IMR-90 (cell line): ENCODE measurements around the gene SEC22A. TPM values are rescaled to one million over a fixed set of nuclear protein-coding genes. Genes with fewer than 3 reads are reported as not detected.

Source experiments
- ATAC-seq: fragments of 200-7000 bp; cut with Tn5 transposase; 2 replicates; pipeline ENCODE4 v1.9.1; 2020; ENCODE audit warnings: low read depth, mild to moderate bottlenecking, moderate library complexity
- BruUV-seq: library from RNA; stranded (reverse); fragments of 400-500 nt; replicated peaks from 2 replicates; lab custom pipeline; 2021; lab: Mats Ljungman, UMichigan
- CTCF ChIA-PET: fragments of 300-600 bp; formaldehyde crosslinking; extraction: SDS; loops from one replicate; lab custom pipeline; 2021; ENCODE audit warnings: antibody characterized with exemption; lab: Yijun Ruan, JAX
- POLR2A ChIA-PET: fragments of 300-600 bp; sonication (Branson Sonifier 250); formaldehyde crosslinking; loops from one replicate; lab custom pipeline; 2022; ENCODE audit warnings: antibody characterized with exemption; ENCODE audit not compliant: unreplicated experiment; lab: Charles Lee
- DNase-seq: peaks from one replicate; pipeline ENCODE4 v3.0.0; 2013
- H2AFZ ChIP-seq: replicated peaks from 2 replicates; pipeline ENCODE3; 2013; ENCODE audit warnings: low read length, mild to moderate bottlenecking; ENCODE audit not compliant: poor library complexity
- H2AK5ac ChIP-seq: 2 replicates; pipeline ENCODE4 v1.6.1; 2013; ENCODE audit warnings: low read depth, low read length, inconsistent platforms
- H2AK9ac ChIP-seq: replicated peaks from 2 replicates; pipeline ENCODE3; 2013; ENCODE audit warnings: mild to moderate bottlenecking, low read depth, low read length, moderate library complexity; ENCODE audit not compliant: poor library complexity
- H2BK120ac ChIP-seq: 2 replicates; pipeline ENCODE4 v1.6.1; 2013; ENCODE audit warnings: low read depth, low read length, inconsistent platforms
- H2BK15ac ChIP-seq: 3 replicates; pipeline ENCODE4 v1.6.1; 2013; ENCODE audit warnings: low read depth, low read length, inconsistent platforms
- H2BK20ac ChIP-seq: 2 replicates; pipeline ENCODE4 v1.6.1; 2013; ENCODE audit warnings: low read depth, mild to moderate bottlenecking, inconsistent platforms, low read length, moderate library complexity
- H2BK5ac ChIP-seq: 2 replicates; pipeline ENCODE4 v1.6.1; 2013; ENCODE audit warnings: mild to moderate bottlenecking, low read depth, low read length, inconsistent platforms; ENCODE audit not compliant: poor library complexity, severe bottlenecking
- H3K14ac ChIP-seq: replicated peaks from 2 replicates; pipeline ENCODE4 v1.6.1; 2013; ENCODE audit warnings: low read depth, low read length, inconsistent platforms
- H3K18ac ChIP-seq: 2 replicates; pipeline ENCODE4 v1.6.1; 2013; ENCODE audit warnings: low read depth, low read length, control low read depth
- H3K23ac ChIP-seq: 2 replicates; pipeline ENCODE4 v1.6.1; 2013; ENCODE audit warnings: low read depth, low read length, inconsistent platforms
- H3K27ac ChIP-seq: 2 replicates; pipeline ENCODE4 v1.5.1; 2013; ENCODE audit warnings: mild to moderate bottlenecking, control low read depth, low read length; ENCODE audit not compliant: insufficient read depth
- H3K27me3 ChIP-seq: 2 replicates; pipeline ENCODE4 v1.6.1; 2013; ENCODE audit warnings: low read length; ENCODE audit not compliant: control insufficient read depth, insufficient read depth
- H3K36me3 ChIP-seq: 2 replicates; pipeline ENCODE4 v1.6.1; 2013; ENCODE audit warnings: low read length, mixed read lengths; ENCODE audit not compliant: control insufficient read depth, insufficient read depth
- H3K4ac ChIP-seq: 2 replicates; pipeline ENCODE4 v1.6.1; 2013; ENCODE audit warnings: low read depth, low read length, inconsistent platforms
- H3K4me1 ChIP-seq: 2 replicates; pipeline ENCODE4 v1.6.1; 2013; ENCODE audit warnings: low read length, mixed read lengths; ENCODE audit not compliant: control insufficient read depth, insufficient read depth
- H3K4me2 ChIP-seq: 2 replicates; pipeline ENCODE4 v1.6.1; 2013; ENCODE audit warnings: low read depth, mild to moderate bottlenecking, control low read depth, low read length, moderate library complexity
- H3K4me3 ChIP-seq: 2 replicates; pipeline ENCODE4 v1.5.1; 2013; ENCODE audit warnings: low read depth, mild to moderate bottlenecking, control low read depth, low read length, moderate library complexity; ENCODE audit not compliant: insufficient read depth
- H3K56ac ChIP-seq: 2 replicates; pipeline ENCODE4 v1.6.1; 2013; ENCODE audit warnings: low read length, inconsistent platforms; ENCODE audit not compliant: insufficient read depth; ENCODE audit errors: extremely low read depth
- H3K79me1 ChIP-seq, 2 experiments: 2 replicates each; pipeline ENCODE4 v1.6.1; 2013; ENCODE audit warnings: low read length in 2 of 2, inconsistent platforms in 1 of 2, low read depth in 1 of 2
- H3K9ac ChIP-seq: 2 replicates; pipeline ENCODE4 v1.6.1; 2013; ENCODE audit warnings: low read depth, low read length, control low read depth
- H3K9me1 ChIP-seq: 2 replicates; pipeline ENCODE4 v1.6.1; 2013; ENCODE audit warnings: low read length, inconsistent platforms; ENCODE audit not compliant: insufficient read depth
- H3K9me3 ChIP-seq: 2 replicates; pipeline ENCODE4 v1.6.1; 2013; ENCODE audit warnings: low read length; ENCODE audit not compliant: control insufficient read depth, insufficient read depth
- H4K20me1 ChIP-seq: 2 replicates; pipeline ENCODE4 v1.6.1; 2013; ENCODE audit warnings: low read length, inconsistent platforms; ENCODE audit not compliant: insufficient read depth
- H4K5ac ChIP-seq: 2 replicates; pipeline ENCODE4 v1.6.1; 2013; ENCODE audit warnings: mild to moderate bottlenecking, low read depth, low read length, control low read depth
- H4K8ac ChIP-seq, 2 experiments: 2 replicates each; pipeline ENCODE4 v1.6.1; 2013; ENCODE audit warnings: low read depth in 2 of 2, low read length in 2 of 2, control low read depth in 1 of 2, inconsistent platforms in 1 of 2
- H4K91ac ChIP-seq: 2 replicates; pipeline ENCODE4 v1.6.1; 2013; ENCODE audit warnings: low read depth, low read length, inconsistent platforms; ENCODE audit not compliant: insufficient read depth
- BHLHE40 ChIP-seq: fragments of 150-350 bp; IDR thresholded peaks from 2 replicates; pipeline ENCODE4 v1.6.1; 2016; ENCODE audit warnings: mild to moderate bottlenecking, low read depth, low read length
- CEBPB ChIP-seq: IDR thresholded peaks from 2 replicates; pipeline ENCODE4 v1.6.1; 2012; ENCODE audit warnings: low read depth, low read length, improper control_type of control experiment
- CHD1 ChIP-seq: IDR thresholded peaks from 2 replicates; pipeline ENCODE4 v1.6.1; 2012; ENCODE audit warnings: low read depth, low read length, improper control_type of control experiment
- FOS ChIP-seq: fragments of 150-350 bp; IDR thresholded peaks from 2 replicates; pipeline ENCODE4 v1.6.1; 2016; ENCODE audit warnings: low read depth, low read length
- MAFK ChIP-seq: IDR thresholded peaks from 2 replicates; pipeline ENCODE4 v1.6.1; 2012; ENCODE audit warnings: low read depth, low read length, improper control_type of control experiment
- MAZ ChIP-seq: IDR thresholded peaks from 2 replicates; pipeline ENCODE4 v1.6.1; 2012; ENCODE audit warnings: low read depth, mild to moderate bottlenecking, low read length, improper control_type of control experiment, moderate library complexity, borderline replicate concordance
- MXI1 ChIP-seq: IDR thresholded peaks from 2 replicates; pipeline ENCODE4 v1.6.1; 2012; ENCODE audit warnings: low read depth, mild to moderate bottlenecking, low read length, moderate library complexity, borderline replicate concordance
- NFE2L2 ChIP-seq: fragments of 150-350 bp; IDR thresholded peaks from 2 replicates; pipeline ENCODE4 v1.6.1; 2016; ENCODE audit warnings: low read depth, mild to moderate bottlenecking, low read length
- POLR2A ChIP-seq: IDR thresholded peaks from 2 replicates; pipeline ENCODE4 v1.6.1; 2012; ENCODE audit warnings: mild to moderate bottlenecking, low read depth, low read length
- RAD21 ChIP-seq: IDR thresholded peaks from 2 replicates; pipeline ENCODE4 v1.6.1; 2012; ENCODE audit warnings: low read length, improper control_type of control experiment
- RCOR1 ChIP-seq: IDR thresholded peaks from 2 replicates; pipeline ENCODE4 v1.6.1; 2012; ENCODE audit warnings: mild to moderate bottlenecking, low read length, improper control_type of control experiment; ENCODE audit not compliant: insufficient replicate concordance
- RFX5 ChIP-seq: IDR thresholded peaks from 2 replicates; pipeline ENCODE4 v1.8.0; 2012; ENCODE audit warnings: low read depth, mild to moderate bottlenecking, low read length, moderate library complexity
- SMC3 ChIP-seq: fragments of 150-350 bp; IDR thresholded peaks from 2 replicates; pipeline ENCODE4 v1.6.1; 2016; ENCODE audit warnings: low read depth, mild to moderate bottlenecking, antibody characterized with exemption, low read length, moderate library complexity
- dilution Hi-C: fragments of 300-500 bp; cut with HindIII; formaldehyde crosslinking; loops from one replicate; pipeline ENCODE4 v1.14.3; 2018; ENCODE audit warnings: low sequenced_read_pairs; ENCODE audit not compliant: unreplicated experiment
- in situ Hi-C: fragments of 300-500 bp; cut with MboI; formaldehyde crosslinking; loops from 3 replicates; pipeline ENCODE4 v1.14.3; 2019; ENCODE audit warnings: low sequenced_read_pairs, inconsistent platforms, mixed read lengths
- intact Hi-C: fragments of 100-400 bp; cut with micrococcal nuclease; formaldehyde crosslinking; loops from 2 replicates; pipeline ENCODE4 v1.10.0; 2022
- polyA plus RNA-seq, 3 experiments: library from polyadenylated mRNA; depleted of rRNA; stranded (reverse); fragments of >200 nt; gene quantifications; 2 replicates each; pipeline ENCODE4 v1.2.3, GENCODE V29; 2012; ENCODE audit warnings: low replicate concordance in 1 of 3
- total RNA-seq: library from RNA; depleted of rRNA; stranded (reverse); fragments of >200 nt; gene quantifications from 2 replicates; pipeline ENCODE4 v1.2.3, GENCODE V29; 2012
- TF ChIP-seq, protein P1 (sequence below): conservative IDR thresholded peaks from 2 replicates; pipeline ENCODE4 v1.5.1; 2012; ENCODE audit warnings: mild to moderate bottlenecking, low read depth, low read length, improper control_type of control experiment
- TF ChIP-seq, protein P2 (sequence below): fragments of 150-350 bp; IDR thresholded peaks from 2 replicates; pipeline ENCODE4 v1.6.1; 2016; ENCODE audit warnings: low read depth, mild to moderate bottlenecking, low read length, moderate library complexity, borderline replicate concordance
- TF ChIP-seq, protein P3 (sequence below): fragments of 150-350 bp; IDR thresholded peaks from 2 replicates; pipeline ENCODE4 v1.6.1; 2017; ENCODE audit warnings: mild to moderate bottlenecking, antibody characterized with exemption, low read length, low read depth

Gene SEC22A
- total and polyA plus RNA-seq, 2 of the 4 experiments (the other 2 are of a cell fraction): 17.5 to 36.0 TPM

DNA sequence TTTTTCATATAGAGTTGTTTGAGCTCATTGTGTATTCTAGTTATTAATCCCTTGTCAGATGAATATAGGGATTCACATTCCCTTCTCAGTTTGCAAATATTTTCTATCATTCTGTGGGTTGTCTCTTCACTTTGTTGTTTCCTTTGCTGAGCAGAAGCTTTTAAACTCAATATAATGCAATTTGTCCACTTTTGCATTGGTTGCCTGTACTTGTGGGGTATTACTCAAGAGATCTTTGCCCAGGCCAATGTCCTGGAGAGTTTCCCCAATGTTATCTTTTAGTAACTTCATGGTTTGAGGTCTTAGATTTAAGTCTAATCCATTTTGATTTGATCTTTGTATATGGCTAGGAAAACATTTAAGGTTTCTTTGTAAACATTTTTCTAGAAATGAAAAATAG is 24.8 kb downstream of the SEC22A start:
- no peaks in the 10 kb centered on the region for H3K9me1 ChIP-seq
- ChIA-PET CTCF (no interaction called here), POLR2A (no interaction called here)
- no peak overlapping the region for H3K18ac ChIP-seq
- BruUV-seq: no TSS peak
- H2BK120ac ChIP-seq: no peak overlapping the region
- in situ Hi-C loops (no loop called here), dilution Hi-C loops (no loop called here), intact Hi-C loops (no loop called here)
- H4K91ac ChIP-seq: no peak overlapping the region
- H3K36me3 ChIP-seq: peaks cover 7% of the 10 kb centered on the region
- no peak overlapping the region for H3K14ac ChIP-seq
- H2AK9ac ChIP-seq: no peak overlapping the region
- H3K9ac ChIP-seq: no peak overlapping the region
- H2BK15ac ChIP-seq: no peak overlapping the region
- no peak overlapping the region for H3K4ac ChIP-seq
- no peak overlapping the region for H4K5ac ChIP-seq
- H4K20me1 ChIP-seq: no peaks in the 10 kb centered on the region
- no peak overlapping the region for H3K4me2 ChIP-seq
- H3K4me3 ChIP-seq: no peak overlapping the region
- no peaks in the 10 kb centered on the region; the same call in 1 of the 2 replicates for H3K4me1 ChIP-seq
- TF ChIP-seq RCOR1 (no peak), CEBPB (no peak), FOS (no peak), NFE2L2 (no peak), CHD1 (no peak), POLR2A (no peak), MXI1 (no peak), RFX5 (no peak), SMC3 (no peak), MAZ (no peak), BHLHE40 (no peak), RAD21 (no peak), MAFK (no peak)
- TF ChIP-seq, protein P1, sequence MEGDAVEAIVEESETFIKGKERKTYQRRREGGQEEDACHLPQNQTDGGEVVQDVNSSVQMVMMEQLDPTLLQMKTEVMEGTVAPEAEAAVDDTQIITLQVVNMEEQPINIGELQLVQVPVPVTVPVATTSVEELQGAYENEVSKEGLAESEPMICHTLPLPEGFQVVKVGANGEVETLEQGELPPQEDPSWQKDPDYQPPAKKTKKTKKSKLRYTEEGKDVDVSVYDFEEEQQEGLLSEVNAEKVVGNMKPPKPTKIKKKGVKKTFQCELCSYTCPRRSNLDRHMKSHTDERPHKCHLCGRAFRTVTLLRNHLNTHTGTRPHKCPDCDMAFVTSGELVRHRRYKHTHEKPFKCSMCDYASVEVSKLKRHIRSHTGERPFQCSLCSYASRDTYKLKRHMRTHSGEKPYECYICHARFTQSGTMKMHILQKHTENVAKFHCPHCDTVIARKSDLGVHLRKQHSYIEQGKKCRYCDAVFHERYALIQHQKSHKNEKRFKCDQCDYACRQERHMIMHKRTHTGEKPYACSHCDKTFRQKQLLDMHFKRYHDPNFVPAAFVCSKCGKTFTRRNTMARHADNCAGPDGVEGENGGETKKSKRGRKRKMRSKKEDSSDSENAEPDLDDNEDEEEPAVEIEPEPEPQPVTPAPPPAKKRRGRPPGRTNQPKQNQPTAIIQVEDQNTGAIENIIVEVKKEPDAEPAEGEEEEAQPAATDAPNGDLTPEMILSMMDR: no peak
- TF ChIP-seq, protein P2, sequence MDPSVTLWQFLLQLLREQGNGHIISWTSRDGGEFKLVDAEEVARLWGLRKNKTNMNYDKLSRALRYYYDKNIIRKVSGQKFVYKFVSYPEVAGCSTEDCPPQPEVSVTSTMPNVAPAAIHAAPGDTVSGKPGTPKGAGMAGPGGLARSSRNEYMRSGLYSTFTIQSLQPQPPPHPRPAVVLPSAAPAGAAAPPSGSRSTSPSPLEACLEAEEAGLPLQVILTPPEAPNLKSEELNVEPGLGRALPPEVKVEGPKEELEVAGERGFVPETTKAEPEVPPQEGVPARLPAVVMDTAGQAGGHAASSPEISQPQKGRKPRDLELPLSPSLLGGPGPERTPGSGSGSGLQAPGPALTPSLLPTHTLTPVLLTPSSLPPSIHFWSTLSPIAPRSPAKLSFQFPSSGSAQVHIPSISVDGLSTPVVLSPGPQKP: no peak
- TF ChIP-seq, protein P3, sequence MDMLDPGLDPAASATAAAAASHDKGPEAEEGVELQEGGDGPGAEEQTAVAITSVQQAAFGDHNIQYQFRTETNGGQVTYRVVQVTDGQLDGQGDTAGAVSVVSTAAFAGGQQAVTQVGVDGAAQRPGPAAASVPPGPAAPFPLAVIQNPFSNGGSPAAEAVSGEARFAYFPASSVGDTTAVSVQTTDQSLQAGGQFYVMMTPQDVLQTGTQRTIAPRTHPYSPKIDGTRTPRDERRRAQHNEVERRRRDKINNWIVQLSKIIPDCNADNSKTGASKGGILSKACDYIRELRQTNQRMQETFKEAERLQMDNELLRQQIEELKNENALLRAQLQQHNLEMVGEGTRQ: no peak
- no peaks in the 10 kb centered on the region for H3K27me3 ChIP-seq
- no peak for DNase-seq
- H2AK5ac ChIP-seq: no peak overlapping the region
- peaks cover 13% of the 10 kb centered on the region for H3K9me3 ChIP-seq
- H3K79me1 ChIP-seq: peaks cover 0 to 5% of the 10 kb centered on the region in 2 experiments; a peak in 3 of 4 replicates
- H2BK20ac ChIP-seq: no peak overlapping the region
- H2AFZ ChIP-seq: no peak overlapping the region
- no peak overlapping the region for H3K27ac ChIP-seq
- no peak overlapping the region for H2BK5ac ChIP-seq
- no peak overlapping the region for H3K56ac ChIP-seq
- no peak for ATAC-seq
- H4K8ac ChIP-seq: no peak overlapping the region
- H3K23ac ChIP-seq: no peak overlapping the region
